ENCODE measurements around the gene ZNF674. TPM values are rescaled to one million over a fixed set of nuclear protein-coding genes. Genes with fewer than 3 reads are reported as not detected.
"Not testable (repeated sequence)": the region's sequence is repeated elsewhere in the genome, so short reads cannot be mapped to it uniquely, and the experiment has no call there.

ZNF674 gene
- total RNA-seq, 1 donor from 2014 or later, result 6.3 TPM

GRCh38 chrX:46461660-46462191 is 83.5 kb downstream of the ZNF674 start:
- peaks cover 11% of the 10 kb centered on the region for H3K36me3 Mint-ChIP-seq (ENCODE audit: low read depth)

GRCh38 chrX:46460801-46461659 is 84.2 kb downstream of the ZNF674 start:
- not testable (repeated sequence) for H3K27me3 Mint-ChIP-seq (ENCODE audit: low read depth); H3K27ac Mint-ChIP-seq (ENCODE audit: unreplicated experiment)

More at GRCh38 chrX:46461660-46462191, 83.5 kb downstream of the ZNF674 start:
- Mint-ChIP-seq H3K4me1 (ENCODE audit: low read depth) (no peaks in the 10 kb centered on the region), H3K9me3 (ENCODE audit: low read depth) (no peaks in the 10 kb centered on the region), H3K4me3 (ENCODE audit: unreplicated experiment) (no peak overlapping the region), H3K27me3 (ENCODE audit: low read depth) (no peaks in the 10 kb centered on the region), H3K27ac (ENCODE audit: unreplicated experiment) (no peak overlapping the region)
- no peak for TF ChIP-seq CTCF (IDR thresholded peaks at IDR 0.05)
- DNase-seq (ENCODE audit: low spot score), result no peak

GRCh38 chrX:46459603-46460002 is 85.6 kb downstream of the ZNF674 start:
- peaks cover 11% of the 10 kb centered on the region for H3K36me3 Mint-ChIP-seq (ENCODE audit: low read depth)
- DNase-seq (ENCODE audit: low spot score), result no peak
- H3K9me3 Mint-ChIP-seq (ENCODE audit: low read depth), result no peaks in the 10 kb centered on the region
- no peaks in the 10 kb centered on the region for H3K27me3 Mint-ChIP-seq (ENCODE audit: low read depth)
- H3K27ac Mint-ChIP-seq (ENCODE audit: unreplicated experiment), result no peak overlapping the region
- no peaks in the 10 kb centered on the region for H3K4me1 Mint-ChIP-seq (ENCODE audit: low read depth)
- no peak for TF ChIP-seq CTCF (IDR thresholded peaks at IDR 0.05)
- H3K4me3 Mint-ChIP-seq (ENCODE audit: unreplicated experiment), result no peak overlapping the region

More at GRCh38 chrX:46460801-46461659, 84.2 kb downstream of the ZNF674 start:
- DNase-seq (ENCODE audit: low spot score), result peak; percentile 51
- H3K4me1 Mint-ChIP-seq (ENCODE audit: low read depth); H3K9me3 Mint-ChIP-seq (ENCODE audit: low read depth); H3K4me3 Mint-ChIP-seq (ENCODE audit: unreplicated experiment); H3K36me3 Mint-ChIP-seq (ENCODE audit: low read depth): not testable (repeated sequence)

- H3K27ac Mint-ChIP-seq (ENCODE audit: unreplicated experiment), result no peak overlapping the region
- H3K9me3 Mint-ChIP-seq (ENCODE audit: low read depth), result no peaks in the 10 kb centered on the region
- H3K4me1 Mint-ChIP-seq (ENCODE audit: low read depth), result no peaks in the 10 kb centered on the region
Measured at GRCh38 chrX:46456125-46456922, 88.9 kb downstream of the ZNF674 start.

More at GRCh38 chrX:46456125-46456922, 88.9 kb downstream of the ZNF674 start:
- H3K27me3 Mint-ChIP-seq (ENCODE audit: low read depth), result no peaks in the 10 kb centered on the region
- H3K4me3 Mint-ChIP-seq (ENCODE audit: unreplicated experiment), result no peak overlapping the region
- no peak for TF ChIP-seq CTCF (IDR thresholded peaks at IDR 0.05)
- H3K36me3 Mint-ChIP-seq (ENCODE audit: low read depth), result peaks cover 8% of the 10 kb centered on the region
- no peak for DNase-seq (ENCODE audit: low spot score)

Other genes with a start within 250 kb of the ZNF674 start
- 6.5 to 11.7 TPM (median 7.0 TPM) in 3 replicates for gene CHST7, start 28.3 kb upstream of the ZNF674 start, total RNA-seq
- gene SLC9A7, start 213.7 kb upstream of the ZNF674 start, total RNA-seq, result 4.2 to 6.1 TPM (median 5.4 TPM) in 3 replicates

All from chondrocyte (in vitro differentiated cells).